SHP77 treated with DMSO at 0.1 percent for 48 hours (cell line): ENCODE results near the gene RETREG1.
"Not testable (repeated sequence)": the region's sequence is repeated elsewhere in the genome, so short reads cannot be mapped to it uniquely, and the experiment has no call there.

Experiments
- DNase-seq: peaks from one replicate; lab custom pipeline; 2025; lab: John Stamatoyannopoulos, UW

RETREG1 gene, protein sequence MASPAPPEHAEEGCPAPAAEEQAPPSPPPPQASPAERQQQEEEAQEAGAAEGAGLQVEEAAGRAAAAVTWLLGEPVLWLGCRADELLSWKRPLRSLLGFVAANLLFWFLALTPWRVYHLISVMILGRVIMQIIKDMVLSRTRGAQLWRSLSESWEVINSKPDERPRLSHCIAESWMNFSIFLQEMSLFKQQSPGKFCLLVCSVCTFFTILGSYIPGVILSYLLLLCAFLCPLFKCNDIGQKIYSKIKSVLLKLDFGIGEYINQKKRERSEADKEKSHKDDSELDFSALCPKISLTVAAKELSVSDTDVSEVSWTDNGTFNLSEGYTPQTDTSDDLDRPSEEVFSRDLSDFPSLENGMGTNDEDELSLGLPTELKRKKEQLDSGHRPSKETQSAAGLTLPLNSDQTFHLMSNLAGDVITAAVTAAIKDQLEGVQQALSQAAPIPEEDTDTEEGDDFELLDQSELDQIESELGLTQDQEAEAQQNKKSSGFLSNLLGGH

DNA sequence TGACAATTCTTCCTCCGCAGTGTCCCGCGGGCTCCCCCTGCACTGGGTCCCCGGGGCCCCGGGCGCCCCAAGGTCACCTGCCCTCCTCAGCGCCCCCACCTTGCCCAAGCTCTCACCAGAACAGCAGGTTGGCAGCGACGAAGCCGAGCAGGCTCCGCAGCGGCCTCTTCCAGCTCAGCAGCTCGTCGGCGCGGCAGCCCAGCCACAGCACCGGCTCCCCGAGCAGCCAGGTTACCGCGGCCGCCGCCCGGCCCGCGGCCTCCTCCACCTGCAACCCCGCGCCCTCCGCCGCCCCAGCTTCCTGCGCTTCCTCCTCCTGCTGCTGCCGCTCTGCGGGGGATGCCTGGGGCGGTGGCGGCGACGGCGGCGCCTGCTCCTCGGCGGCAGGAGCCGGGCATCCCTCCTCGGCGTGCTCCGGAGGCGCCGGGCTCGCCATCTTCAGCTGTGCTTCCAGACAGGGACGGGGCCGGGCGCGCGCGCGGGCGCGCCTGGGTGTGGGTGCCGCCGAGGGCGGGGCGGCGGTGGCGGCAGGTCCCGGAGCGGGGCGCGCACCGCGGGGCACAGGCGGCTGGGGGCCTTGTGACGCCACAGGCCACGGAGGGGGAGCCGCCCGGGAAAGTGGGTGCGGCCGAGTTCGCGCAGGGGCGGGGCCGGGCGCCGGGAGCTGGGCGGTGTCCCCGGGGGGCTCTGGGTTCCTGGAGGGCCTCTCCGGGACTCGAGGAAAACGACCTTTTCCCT lies at the start of gene RETREG1:
RETREG1 (minus strand) TSS at position 462 of the 738 bp plus-strand sequence; CDS start at position 436, 26 bp downstream.
- DNase-seq = no peak

DNA sequence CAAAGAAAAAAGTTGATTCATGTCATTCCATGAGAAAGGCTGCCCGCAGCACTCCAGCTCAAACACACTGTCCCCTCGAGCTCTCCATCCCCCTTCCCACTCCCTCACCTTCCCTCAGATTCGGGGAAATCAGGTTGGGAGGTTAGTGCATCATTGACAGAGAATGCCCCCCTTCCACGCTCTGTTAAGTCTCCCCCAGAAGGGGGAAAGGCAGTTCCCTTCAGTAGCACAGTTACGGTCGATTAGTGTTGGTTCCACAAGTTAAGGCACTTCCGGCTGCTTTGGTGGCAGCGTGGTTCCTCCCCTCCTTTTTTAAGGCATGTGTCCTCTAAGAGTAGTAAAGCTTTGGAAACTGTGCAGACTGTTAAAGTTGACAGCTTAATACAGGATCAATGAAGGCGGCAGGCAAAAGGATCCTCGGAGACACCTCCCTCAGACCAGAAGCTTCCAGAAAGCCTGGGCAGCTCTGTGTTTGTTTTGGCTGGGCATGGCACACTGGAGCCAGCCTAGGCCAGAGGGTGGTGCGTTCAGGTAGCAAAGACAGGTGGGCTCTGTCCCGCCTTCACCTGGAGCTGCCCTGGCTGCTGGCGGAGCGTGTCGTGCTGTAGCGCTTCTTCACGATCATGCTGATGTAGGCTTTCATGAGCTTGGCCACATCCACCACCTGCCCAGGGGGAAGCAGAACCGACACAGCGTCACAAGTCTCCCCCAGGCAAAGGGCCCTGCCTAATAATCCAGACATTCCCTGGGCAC lies 49.5 kb upstream of the RETREG1 start:
- no peak for DNase-seq

DNA sequence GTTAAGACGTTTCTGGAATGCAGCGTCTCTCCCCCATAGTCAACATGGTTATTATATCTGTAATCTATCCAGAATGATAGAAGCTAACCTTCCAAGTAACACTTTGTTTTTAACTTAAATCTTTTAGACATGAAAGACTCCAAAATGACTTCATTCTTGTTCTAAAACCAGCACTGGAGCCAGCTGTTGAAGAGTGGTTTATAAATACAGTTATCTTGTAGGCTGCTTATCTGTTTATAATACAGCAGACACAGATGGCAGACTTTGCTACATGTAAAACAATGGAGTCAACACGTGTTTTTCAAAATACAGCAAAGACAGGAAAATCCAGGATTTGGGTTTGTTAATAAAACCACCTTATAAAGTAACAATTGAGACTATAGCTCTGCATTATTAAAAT lies 48.8 kb upstream of the RETREG1 start:
- DNase-seq = no peak

DNA sequence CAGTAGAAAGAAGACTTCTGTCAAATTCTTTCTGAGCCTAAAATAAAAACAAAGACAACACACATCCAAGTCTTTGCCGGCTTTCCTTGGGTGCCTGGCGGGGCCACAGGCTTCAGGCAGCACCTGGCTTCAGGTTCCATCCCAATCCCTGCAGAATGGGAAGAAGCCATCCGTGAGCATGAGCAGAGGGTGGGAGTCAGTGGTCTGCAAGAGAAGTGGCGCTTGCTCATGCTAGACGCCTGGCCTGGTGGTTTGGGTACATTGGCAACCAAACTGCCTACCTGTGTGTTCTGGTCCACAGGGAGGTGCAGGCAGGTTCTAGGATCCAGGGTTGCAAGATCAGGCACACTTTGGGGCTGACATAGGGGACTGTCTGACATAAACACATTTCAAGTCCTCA lies 47.6 kb upstream of the RETREG1 start:
- DNase-seq = no peak

DNA sequence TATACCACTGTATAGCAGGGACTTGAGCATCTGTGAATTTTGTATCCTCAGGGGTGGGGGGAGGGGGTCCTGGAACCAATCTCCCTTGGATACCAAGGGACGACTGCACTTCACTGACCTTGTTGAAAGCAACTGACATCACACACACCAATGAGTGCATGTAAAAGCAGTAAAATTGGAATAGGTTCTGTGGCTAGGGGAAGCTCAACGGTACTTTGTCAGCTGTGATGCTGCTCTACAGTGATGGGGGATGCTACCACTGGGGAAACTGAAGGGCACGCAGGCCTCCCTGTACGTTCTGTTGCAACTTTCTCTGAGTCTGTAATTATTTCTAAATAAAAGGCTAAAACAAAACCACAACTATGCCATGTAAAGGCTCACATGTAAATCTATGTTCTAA lies 47.0 kb upstream of the RETREG1 start:
- DNase-seq = no peak

DNA sequence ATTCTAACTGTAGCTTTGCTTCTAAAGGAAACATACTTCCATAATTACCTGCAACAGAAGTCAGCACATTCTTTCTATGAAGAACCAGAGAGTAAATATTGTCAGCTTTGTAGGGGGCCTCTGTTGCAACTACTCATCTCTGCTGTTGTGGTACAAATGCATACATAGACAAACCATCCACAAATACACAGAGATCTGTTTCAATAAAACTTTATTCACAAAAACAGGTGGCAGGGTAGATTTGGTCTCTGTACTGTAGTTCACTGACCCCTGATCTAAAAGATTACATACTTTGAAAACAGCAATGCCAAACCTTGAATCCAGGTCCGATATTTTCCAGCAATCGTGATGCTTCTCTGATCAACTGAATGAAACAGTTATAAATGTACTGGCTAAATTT lies 44.9 kb upstream of the RETREG1 start:
- DNase-seq = no peak

DNA sequence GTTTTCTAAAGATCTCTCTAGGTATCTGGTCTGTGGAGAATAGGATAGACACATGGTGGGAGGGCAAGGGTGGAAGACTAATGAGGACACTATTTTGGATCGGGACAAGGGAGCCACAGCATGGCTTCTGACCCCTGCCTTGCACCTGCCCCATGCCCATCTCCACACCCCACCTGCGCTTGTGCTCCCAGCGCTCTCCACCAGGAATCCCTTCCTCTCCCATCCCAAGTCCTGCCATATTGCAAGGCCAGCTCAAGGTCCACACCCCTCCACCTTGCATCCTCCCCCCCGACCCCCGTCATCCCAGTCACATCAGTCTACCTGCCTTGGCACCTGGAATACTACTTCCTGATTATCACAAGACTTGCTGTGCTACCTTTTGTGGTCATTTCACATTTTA lies 44.2 kb upstream of the RETREG1 start:
- no peak for DNase-seq

DNA sequence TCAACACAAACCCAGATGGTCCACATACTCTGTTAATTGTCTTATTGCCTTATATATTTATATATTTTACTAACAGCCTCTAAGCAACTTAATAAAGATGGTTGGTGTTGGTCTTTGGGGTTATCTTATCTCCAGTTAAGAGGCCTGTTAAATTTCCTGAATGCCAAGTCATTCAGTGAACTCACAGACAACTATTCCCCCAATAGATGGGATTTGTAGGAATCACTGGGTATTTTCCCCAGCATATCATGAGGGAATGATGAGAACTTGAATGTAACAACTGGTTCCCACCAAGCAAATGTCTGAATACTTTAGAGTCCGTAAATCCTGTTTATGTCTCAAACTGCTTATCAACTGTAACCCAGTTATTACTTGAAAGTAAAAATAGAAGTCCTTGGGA lies 42.7 kb upstream of the RETREG1 start:
- DNase-seq = no peak

DNA sequence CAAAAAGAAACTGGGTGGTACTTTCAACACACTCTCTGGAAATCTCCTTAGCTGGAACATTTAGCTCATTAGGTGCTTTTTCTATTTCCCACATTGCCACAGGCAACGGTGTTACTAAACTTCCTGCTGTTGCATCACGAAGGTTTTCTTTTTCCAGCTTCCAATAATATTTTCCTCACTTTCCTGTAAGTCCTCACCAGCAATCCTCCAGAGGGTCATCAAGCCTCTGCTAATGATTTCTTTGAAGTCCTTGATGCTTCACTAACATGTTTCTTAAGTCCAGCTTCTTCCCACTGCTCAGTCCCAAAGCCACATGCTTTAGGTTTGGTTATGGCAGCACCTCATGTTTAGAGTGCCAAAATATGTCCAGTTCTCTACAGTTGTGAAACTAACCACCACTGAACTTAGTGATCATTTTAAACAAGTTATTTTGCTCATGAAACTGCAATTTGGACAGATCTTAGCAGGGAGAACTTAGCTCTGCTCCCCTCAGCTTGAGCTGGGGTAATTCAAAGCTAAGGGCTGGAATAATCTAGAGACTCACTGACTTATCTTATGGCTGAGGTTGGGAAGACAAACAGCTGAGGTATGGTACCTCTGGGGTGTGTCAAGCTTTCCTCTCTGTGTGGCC lies 39.9 kb upstream of the RETREG1 start:
- no peak for DNase-seq

DNA sequence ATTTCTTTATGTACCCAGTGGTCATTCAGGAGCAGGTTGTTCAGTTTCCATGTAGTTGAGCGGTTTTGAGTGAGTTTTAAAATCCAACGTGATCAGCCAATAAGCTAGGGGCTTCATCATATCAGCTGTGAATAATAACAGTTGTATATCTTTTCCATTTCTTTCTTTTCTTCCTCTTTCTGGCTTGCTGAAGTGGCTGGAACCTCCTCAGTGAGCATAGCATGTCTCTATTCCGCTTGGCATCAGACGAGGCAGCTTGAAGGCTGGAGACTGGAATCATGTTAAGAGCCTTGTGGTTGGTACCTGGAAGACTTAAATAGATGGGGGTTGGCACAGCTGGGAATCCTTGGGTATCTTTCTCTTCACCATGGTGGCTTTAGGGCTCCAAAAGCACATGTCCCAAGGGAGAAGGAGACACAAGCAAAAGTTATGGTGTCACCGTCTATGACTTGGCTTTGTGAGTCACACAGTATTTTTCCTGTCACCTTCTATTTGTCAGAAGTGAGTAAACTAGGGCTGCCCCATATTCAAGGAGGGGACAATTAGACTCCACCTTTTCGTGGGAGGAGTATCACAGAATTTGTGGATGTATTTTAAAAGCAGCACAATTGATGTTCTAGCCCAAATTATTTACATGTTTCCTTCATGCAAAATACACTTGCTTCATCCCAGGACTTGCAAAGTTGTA lies 38.0 kb upstream of the RETREG1 start:
- DNase-seq = no peak

DNA sequence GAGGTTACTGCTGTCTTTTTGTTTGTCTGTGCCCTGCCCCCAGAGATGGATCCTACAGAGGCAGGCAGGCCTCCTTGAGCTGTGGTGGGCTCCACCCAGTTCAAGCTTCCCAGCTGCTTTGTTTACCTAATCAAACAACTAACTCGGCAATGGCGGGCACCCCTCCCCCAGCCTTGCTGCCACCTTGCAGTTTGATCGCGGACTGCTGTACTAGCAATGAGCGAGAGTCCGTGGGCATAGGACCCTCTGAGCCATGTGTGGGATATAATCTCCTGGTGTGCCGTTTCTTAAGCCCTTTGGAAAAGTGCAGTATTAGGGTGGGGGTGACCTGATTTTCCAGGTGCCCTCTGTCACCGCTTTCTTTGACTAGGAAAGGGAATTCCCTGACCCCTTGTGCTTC lies 31.9 kb upstream of the RETREG1 start:
- DNase-seq = not testable (repeated sequence)

DNA sequence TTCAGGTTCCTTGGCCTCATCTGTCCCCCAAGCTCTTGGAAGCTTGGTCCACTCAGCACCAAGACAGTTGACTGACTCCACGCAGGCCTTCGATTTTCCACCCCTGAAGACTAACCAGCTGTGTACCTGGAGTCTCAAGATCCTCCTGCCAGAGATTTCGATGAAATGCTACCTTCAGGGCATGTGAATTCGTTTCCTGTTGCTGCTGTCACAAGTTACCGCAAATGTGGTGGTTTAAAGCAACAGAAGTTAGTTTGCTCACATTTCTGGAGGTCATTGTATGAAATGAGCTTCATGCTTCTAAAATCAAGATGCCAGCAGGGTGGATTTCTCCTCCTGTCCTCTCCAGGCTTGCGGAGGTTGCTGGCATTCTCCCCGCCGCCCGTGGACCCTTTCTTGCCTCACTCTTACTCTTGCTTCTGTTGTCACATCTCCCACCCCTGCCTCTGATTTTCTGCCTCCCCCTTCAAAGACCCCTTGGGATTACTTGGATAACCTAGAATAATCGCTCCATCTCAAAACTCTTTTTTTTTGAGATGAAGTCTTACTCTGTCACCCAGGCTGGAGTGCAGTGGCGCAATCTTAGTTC lies 27.6 kb upstream of the RETREG1 start:
- DNase-seq = no peak

DNA sequence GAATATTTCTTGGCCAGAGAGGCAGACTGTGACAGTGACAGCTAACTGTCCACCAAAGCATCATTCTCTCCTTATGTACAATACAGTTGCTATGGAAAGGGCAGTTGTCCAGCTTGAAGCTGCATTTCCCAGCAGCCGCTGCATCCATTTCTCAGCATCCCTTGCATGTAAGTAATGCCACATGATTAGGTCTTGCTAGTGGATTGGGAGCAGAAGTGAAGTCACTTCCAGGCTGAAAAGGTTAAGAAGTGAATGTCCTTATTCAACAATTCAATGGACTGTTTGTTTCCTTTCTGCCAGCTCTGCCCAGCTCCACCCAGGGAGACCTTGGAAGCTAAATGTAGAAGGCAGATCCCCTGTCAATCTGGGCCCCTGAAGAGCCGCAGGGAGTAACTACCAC lies 26.1 kb upstream of the RETREG1 start:
- DNase-seq = no peak

DNA sequence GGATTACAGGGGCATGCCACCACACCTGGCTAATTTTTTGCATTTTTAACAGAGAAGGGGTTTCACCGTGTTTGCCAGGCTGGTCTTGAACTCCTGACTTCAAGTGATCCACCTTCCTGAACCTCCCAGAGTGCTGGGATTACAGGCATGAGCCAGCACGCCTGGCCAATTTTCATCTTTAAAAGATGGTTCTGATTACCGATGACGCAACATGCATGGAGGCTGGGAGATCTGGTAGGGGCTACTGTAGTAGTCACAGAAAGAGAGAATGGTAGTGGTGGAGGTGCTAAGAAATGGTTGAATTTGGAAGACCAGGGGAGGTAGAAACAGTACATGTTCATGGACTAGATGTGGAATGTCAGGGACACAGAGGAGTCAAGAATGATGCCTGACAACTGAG lies 22.4 kb upstream of the RETREG1 start:
- no peak for DNase-seq

DNA sequence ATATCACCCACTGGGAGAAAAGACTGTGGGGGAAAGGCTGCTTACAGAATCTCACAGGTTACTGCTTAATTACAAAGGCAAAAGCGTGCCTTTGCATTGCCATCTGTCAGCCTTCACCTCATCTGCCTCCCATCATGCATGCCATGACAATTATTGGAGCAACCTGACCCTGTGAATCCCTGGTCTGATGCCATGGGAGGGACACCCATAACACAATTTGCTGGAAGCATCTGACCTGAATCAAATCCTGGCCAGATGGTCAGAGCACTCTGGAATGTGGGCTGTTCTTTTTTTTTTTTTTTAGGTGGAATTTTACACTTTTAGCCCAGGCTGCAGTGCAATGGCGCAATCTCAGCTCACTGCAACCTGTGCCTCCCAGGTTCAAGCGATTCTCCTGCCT lies 11.6 kb upstream of the RETREG1 start:
- no peak for DNase-seq

DNA sequence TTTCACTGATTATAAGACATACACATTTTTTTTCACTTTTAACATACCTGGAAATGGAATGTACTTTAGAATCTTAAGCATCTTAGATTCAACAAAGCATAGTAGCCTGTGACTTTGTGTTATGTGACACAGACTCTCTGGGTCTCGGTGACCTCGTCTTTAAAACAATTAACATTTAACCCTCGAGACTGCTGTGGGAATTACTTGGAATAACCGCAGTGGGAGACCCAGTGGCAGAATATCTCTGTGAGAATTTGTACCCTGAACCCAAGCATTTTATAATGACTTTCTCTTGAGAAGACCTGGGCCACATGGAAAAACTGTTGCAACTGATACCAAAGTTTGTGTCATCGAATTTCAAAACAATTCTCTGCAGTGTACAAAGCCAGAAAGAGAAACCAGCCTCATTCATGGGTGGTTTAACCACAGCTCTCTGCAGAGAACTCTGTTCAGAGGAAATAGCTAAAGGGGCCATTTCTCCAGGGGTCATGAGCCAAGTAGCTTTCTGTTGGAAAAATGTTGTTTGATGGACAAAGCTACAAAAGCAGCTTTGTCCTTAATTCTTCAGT lies 10.0 kb upstream of the RETREG1 start:
- DNase-seq = no peak

DNA sequence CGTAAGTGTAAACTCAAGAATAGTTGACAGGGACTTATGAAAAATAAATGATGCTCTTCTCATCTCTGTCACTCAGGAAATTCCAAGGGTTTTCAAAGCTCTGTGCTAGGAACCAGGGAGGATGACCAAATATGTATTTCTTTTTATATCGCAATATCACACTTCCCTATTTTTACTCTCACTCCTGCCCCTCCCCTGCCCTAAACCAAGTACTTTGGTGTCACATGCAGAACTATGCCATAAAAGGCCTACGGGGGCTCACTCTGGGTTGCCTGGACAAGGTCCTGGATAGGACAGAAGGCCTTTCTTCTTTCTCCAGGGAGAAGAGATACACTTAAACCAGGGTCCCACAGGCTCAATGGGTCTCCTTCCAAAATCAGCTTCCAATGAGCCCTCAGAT lies 8.3 kb upstream of the RETREG1 start:
- no peak for DNase-seq

DNA sequence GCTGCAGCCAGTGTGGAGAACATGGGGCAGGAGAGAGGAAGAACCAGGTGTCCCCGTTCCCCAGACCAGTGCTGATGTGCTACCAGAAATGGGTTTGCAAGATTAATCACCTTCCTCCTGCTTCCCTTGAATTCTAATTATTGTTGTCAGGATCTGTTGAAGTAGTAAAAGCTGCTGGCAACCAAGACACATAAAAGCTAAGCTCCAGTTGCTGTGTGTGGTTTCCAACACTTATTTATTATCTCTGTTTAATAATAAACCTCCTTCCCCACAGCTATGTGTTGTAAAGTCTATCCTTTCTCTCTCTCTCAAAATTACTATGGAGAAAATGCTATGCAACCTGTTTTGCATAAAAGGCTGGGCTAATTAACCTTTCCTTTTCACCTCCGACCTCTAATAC lies 2.3 kb upstream of the RETREG1 start:
- no peak for DNase-seq

DNA sequence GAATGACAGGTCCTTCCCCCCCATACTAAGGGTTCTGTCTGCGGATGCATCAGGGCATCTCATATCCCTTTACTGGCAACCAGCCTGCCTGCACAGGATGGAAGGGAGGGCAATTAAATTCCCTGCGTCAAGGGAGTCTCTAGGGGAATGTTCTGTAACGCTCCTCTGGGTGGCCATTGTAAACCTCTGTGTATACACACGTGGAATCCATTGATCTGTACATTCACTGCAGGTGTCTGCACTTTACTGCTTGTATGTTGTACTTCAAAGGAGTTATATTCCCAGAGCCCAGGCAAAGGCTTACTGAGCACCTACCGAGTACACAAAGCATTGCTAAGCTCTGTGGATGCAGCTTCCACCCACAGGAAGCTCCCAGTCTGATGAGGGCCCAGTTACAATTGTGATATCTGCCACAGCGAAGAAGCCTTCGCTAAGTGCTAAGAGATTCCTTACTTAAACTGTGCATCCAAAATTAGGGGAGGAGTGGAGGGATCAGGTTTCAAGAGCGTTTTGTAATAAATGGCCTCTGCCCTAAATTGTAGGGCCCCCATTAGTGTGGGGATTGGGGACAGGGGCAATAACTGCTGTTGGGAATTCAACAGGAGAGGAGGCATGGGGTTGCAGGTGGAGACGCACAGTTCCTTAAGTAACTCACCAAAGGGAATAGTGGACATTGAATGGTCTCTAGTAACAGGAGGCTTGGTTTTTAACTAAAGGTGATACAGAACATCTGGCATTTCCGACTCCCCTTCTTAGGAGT lies 1.5 kb upstream of the RETREG1 start:
- DNase-seq = peak; percentile 21
